HUDEP-2 (cell line): ENCODE measurements around the gene TMEM94.
"Not testable (repeated sequence)": the region's sequence is repeated elsewhere in the genome, so short reads cannot be mapped to it uniquely, and the experiment has no call there.

Experiments
- DNase-seq, 76 experiments: peaks; one replicate each; lab custom pipeline; 2025; ENCODE audit not compliant: unreplicated experiment in 76 of 76; lab: John Stamatoyannopoulos, UW

The TMEM94 gene

DNA sequence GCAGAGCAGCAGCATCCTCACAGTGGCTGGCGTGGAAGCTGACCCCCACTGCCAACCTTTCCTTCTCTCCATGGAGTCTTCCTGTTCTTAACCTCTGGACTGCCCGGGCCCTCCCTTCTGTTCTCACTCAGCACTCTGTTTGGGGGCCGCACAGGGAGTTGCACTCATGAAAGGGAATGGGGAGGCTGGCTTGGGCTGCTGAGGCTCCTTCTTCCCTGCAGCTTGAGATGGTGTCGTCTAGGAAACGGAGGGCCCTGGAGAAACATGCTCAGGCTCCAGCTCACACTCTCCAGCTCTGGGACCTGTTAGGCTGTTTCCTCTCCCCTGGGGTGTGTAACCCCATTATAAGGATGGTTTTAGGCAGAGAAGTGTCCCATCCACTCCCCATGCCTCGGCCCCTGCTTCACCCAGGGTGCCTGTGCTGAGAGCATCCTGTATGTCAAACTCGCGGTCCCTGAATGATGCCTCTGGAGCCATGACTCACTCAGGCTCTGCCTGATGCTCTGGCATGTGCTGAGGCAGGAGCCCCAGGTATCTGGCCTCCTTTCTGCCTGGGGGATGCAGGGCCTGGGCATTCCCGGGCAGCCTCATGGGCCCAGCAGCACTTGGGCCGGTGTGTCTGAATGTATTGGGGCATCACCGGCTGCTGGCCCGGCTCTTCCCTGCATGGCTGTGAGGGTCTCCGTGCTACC is 18.9 kb downstream of the TMEM94 start:
- no peak for DNase-seq

DNA sequence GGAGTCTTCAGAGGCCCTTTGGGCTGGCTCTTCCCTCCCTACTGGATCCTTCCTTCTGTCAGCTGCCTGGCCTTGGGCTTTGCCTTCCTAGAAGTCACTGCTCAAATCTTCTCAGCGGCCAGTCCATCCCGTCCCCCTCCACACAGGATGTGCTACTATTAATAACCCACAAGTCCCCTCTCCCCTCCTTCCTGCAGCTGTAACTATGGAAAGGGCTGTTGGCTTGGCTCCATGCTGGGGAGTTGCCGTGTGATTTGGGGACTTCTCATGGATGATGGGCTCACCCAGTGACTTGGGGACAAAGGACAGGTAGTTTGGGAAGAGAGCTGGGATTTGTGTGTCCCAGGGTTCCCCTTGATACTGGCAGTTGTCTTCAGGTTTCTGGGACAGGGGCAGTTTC is 19.4 kb downstream of the TMEM94 start:
- DNase-seq: no peak

DNA sequence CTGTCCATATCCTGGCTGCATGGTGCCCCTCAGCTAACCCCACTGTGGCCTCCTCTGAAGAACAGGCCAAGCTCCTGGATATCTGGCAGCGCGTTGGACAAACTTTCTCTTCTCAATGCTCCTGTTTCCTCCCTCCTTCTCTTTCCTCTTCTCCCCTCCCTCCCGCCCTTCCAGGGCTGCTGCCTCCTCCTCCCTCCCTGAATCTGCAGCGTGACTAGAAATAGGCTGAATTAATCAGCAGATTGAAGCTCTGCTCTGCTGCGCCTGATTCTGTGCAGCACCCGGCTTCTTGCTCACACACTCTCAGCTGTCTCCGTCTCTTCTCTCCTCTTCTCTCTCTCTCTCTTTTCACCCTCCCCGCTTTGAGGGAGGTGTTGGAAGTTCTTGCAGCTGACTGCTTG is 19.8 kb downstream of the TMEM94 start:
- DNase-seq: no peak

DNA sequence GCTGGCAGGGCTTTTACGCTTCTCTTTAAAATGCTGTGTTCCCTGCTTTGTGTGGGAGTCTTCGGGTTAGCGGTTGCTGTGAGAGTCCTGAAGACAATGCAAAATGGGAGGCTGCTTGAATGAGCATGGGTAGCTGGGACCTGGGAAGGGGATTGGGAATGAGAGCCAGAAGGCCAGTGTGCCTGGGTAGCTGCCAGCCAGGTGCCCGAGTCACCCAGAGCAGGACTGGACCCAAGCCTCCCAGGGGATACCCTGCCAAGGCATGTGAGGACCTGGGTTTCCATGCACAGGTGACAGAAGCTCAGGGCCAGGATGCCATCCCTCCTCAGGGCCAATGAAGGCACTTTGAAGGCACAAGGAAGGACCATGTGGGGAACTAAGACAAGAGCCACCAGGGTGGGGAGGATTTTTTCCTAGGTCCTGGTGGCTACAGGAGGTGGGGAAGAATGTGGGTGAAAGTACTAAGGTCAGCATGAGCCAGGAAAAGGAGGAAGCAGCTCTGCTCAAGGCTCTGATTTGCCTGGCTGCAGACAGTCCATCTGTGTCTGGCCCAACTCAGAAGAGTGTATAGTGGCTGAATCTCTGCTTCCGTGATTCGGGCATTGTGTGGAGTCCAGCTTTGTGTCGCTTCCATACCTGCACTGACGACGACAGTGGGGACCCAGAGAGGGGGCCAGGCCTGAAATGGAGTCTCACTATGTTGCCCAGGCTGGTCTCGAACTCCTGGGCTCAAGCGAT is 20.5 kb downstream of the TMEM94 start:
- no peak for DNase-seq

DNA sequence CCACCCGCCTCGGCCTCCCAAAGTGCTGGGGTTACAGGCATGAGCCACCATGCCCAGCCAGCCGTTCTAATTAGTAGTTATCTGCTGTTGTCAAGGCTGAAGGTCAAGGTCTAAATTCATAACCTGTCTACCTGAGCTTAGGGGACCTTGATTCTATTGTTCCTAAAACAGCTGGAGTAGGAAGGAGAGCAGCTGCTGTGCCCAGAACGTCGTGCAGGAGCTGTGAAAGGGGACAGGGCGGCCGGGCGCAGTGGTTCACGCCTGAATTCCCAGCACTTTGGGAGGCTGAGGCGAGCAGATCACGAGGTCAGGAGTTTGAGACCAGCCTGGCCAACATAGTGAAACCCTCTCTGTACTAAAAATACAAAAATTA is 21.0 kb downstream of the TMEM94 start:
- not testable (repeated sequence) for DNase-seq

- no peak for DNase-seq
Measured at GRCh38 chr17:75478508-75478907, 22.1 kb downstream of the TMEM94 start.

DNA sequence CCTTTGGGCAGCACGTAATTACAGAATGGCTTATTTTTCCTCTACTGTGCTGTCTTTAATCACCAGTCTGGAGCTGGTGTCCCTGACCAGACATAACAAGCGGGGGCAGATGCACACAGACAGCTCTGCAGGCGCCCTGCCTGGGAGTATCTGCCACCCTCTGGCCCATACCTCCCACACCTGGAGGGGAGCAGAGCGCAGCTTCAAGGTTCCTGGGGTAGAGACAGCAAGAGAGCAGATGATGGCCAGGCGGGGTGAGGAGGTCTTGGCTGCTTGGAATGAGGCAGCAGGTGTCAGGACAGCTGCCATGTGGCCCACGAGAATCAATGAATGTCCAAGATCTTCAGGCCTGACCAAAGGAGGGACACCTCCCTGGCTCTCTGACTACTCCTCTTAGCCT is 23.8 kb downstream of the TMEM94 start:
- DNase-seq: no peak

GRCh38 chr17:75481194-75482068 is 25.0 kb downstream of the TMEM94 start:
- no peak for DNase-seq

- DNase-seq: no peak
Measured at GRCh38 chr17:75482098-75482942, 25.9 kb downstream of the TMEM94 start.

DNA sequence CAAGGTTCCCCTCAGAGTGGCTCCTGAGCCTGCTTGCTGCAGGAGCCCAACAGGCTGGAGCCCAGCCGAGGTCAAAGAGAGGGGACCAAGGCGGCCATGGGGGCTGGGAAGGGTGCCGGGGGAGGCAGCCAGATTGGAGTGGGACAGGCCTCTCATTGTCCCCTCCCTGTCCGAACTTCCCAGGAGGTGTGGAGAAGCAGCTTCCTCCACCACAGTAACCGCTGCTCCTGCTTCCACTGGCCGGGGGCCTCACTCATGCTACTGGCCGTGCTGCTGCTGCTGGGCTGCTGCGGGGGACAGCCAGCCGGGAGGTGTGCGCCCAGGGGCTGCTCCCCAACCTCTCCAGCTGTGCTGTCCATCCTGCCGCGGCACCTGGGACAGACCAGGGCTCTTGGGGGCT is 29.3 kb downstream of the TMEM94 start:
- no peak for DNase-seq

- no peak for DNase-seq
Measured at GRCh38 chr17:75486151-75486550, 29.7 kb downstream of the TMEM94 start.

DNA sequence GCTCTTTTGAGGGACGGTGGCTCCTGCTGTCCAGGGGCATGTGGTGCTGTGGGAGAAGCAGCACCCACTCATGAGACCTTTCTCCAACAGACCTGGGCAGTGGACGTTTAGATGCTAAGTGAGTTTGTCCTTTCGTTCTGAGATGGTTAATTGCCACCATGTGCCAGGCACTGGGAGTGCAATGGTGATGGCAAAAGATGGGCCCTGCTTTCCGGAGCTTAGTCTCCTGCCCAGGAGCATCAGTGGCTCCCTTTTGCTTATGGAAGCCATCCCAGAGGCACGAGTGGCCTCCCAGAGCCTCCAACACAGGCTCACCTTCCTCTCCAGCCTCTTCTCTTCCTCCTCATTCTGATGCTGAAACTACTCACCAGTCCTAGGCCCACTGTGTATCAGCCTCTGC is 30.5 kb downstream of the TMEM94 start:
- no peak for DNase-seq

GRCh38 chr17:75487351-75488070 is 31.1 kb downstream of the TMEM94 start:
- peak in 10 of 76 experiments; percentile 6 to 46 (median 14) for DNase-seq

DNA sequence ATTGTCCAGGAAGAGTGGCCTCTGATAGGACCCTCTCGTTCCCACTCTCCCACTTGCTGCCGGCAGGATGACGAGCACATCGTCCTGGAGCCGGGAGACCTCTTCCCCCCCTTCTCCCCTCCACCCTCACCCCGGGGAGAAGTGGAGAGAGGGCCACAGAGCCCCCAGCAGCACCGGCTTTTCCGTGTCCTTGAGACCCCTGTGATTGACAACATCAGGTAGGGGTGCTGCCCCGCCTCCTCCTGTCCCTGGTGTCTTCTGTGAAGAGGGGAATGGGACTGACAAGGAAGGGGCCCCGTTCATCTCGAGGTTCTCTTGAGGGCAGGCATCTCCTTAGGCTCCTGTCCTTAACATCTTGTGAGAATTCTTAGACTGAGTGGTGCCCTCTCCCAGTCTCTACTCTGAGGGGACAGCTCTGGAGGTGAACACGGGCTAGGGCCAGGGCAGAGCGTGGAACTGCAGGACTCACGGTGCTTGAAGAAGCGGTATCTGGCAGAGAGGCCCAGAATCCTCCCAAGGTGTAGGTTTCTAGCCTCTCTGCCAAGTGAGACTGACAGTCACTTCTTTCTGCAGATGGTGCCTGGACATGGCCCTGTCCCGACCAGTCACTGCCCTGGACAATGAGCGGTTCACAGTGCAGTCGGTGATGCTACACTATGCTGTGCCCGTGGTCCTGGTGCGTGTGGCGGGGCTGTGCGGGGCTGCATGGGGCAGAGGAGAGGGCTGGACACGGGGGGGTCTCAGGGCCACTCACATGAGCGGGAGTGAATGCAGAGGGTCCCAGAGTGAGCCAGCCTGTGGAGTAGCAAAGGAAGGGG is 32.5 kb downstream of the TMEM94 start:
- no peak for DNase-seq

GRCh38 chr17:75489511-75489955 is 33.1 kb downstream of the TMEM94 start:
- DNase-seq: no peak

GRCh38 chr17:75490173-75490743 is 33.8 kb downstream of the TMEM94 start:
- no peak for DNase-seq

GRCh38 chr17:75490953-75491649 is 34.7 kb downstream of the TMEM94 start:
- DNase-seq: no peak

DNA sequence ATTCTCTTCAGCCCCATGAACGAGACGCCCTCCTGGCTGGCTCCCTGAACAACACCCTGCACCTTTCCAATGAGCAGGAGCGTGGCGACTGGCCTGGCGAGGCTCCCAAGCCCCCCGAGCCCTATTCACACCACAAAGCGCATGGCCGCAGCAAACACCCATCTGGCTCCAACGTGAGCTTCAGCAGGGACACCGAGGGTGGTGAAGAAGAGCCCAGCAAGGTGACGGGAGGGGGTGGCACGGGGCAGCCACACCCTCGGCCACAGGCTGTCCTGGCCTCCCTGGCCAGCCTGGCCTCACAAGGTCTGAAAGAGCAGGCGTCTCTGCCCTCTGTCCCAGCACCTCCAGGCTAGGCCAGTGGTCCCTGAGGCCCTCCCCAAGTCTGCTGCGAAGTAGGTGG is 35.2 kb downstream of the TMEM94 start:
- DNase-seq: no peak
